WTC11 (cell line): ENCODE results near the gene MAD2L1. TPM values are rescaled to one million over a fixed set of nuclear protein-coding genes. Genes with fewer than 3 reads are reported as not detected.

ENCODE experiments used
- ATAC-seq: fragments of 200-7000 bp; cut with Tn5 transposase; 2 replicates; pipeline ENCODE4 v1.10.0; 2021; ENCODE audit warnings: mild to moderate bottlenecking, moderate library complexity
- CTCF ChIA-PET: fragments of 300-600 bp; sonication (Branson Sonifier 250); formaldehyde crosslinking; loops from one replicate; lab custom pipeline; 2021; ENCODE audit warnings: antibody characterized with exemption; lab: Charles Lee
- POLR2A ChIA-PET: fragments of 350-600 bp; sonication (Branson Sonifier 250); formaldehyde crosslinking; loops from one replicate; lab custom pipeline; 2021; ENCODE audit warnings: antibody characterized with exemption; lab: Charles Lee
- DNase-seq: peaks from one replicate; pipeline ENCODE4 v3.0.0; 2021; ENCODE audit warnings: low spot score
- H3K27ac Mint-ChIP-seq: 2 replicates; pipeline ENCODE4 v1.8.0; 2021; ENCODE audit warnings: mixed read lengths
- H3K27me3 Mint-ChIP-seq: 2 replicates; pipeline ENCODE4 v1.8.0; 2021; ENCODE audit warnings: low read depth, mild to moderate bottlenecking, moderate library complexity, mixed read lengths
- H3K36me3 Mint-ChIP-seq: 2 replicates; pipeline ENCODE4 v1.8.0; 2021; ENCODE audit warnings: mixed read lengths
- H3K4me1 Mint-ChIP-seq: 2 replicates; pipeline ENCODE4 v1.8.0; 2022; ENCODE audit warnings: mixed read lengths
- H3K4me3 Mint-ChIP-seq: 2 replicates; pipeline ENCODE4 v1.8.0; 2021; ENCODE audit warnings: mild to moderate bottlenecking, moderate library complexity, mixed read lengths
- H3K9me3 Mint-ChIP-seq: 2 replicates; pipeline ENCODE4 v1.8.0; 2021; ENCODE audit warnings: mixed read lengths
- ATF1 ChIP-seq: sonication (generic); formaldehyde crosslinking; IDR thresholded peaks from 2 replicates; pipeline ENCODE4 v1.8.1; 2023; ENCODE audit warnings: mild to moderate bottlenecking, moderate library complexity, missing genetic modification reagents
- CREB1 ChIP-seq: sonication (generic); formaldehyde crosslinking; IDR thresholded peaks from 2 replicates; pipeline ENCODE4 v1.8.0; 2023; ENCODE audit warnings: mild to moderate bottlenecking, missing genetic modification reagents
- EMX1 ChIP-seq: fragments of 250-450 bp; sonication (Bioruptor Pico); IDR thresholded peaks from 2 replicates; pipeline ENCODE4 v1.8.0; 2021; ENCODE audit warnings: mild to moderate bottlenecking
- ETV6 ChIP-seq: sonication (generic); formaldehyde crosslinking; IDR thresholded peaks from 2 replicates; pipeline ENCODE4 v1.8.1; 2022; ENCODE audit warnings: mild to moderate bottlenecking, missing genetic modification reagents
- GABPB1 ChIP-seq: sonication (generic); formaldehyde crosslinking; IDR thresholded peaks from 2 replicates; pipeline ENCODE4 v1.8.1; 2023; ENCODE audit warnings: mild to moderate bottlenecking, missing genetic modification reagents
- IRF2 ChIP-seq: sonication (generic); formaldehyde crosslinking; IDR thresholded peaks from 2 replicates; pipeline ENCODE4 v1.8.0; 2022; ENCODE audit warnings: low read depth, missing genetic modification reagents, borderline replicate concordance
- MXD4 ChIP-seq: fragments of 250-450 bp; sonication (Bioruptor Pico); IDR thresholded peaks from 2 replicates; pipeline ENCODE4 v1.8.0; 2021; ENCODE audit warnings: mild to moderate bottlenecking, moderate library complexity, borderline replicate concordance
- SMAD4 ChIP-seq: sonication (generic); formaldehyde crosslinking; IDR thresholded peaks from 2 replicates; pipeline ENCODE4 v1.8.0; 2022; ENCODE audit warnings: mild to moderate bottlenecking, missing genetic modification reagents
- ZBTB21 ChIP-seq: sonication (generic); formaldehyde crosslinking; IDR thresholded peaks from 2 replicates; pipeline ENCODE4 v1.8.1; 2023; ENCODE audit warnings: mild to moderate bottlenecking, missing genetic modification reagents, borderline replicate concordance
- ZNF138 ChIP-seq: sonication (generic); formaldehyde crosslinking; conservative IDR thresholded peaks from 2 replicates; pipeline ENCODE4 v1.8.1; 2022; ENCODE audit warnings: mild to moderate bottlenecking, moderate library complexity, missing genetic modification reagents
- ZNF416 ChIP-seq: fragments of 250-450 bp; sonication (Bioruptor Pico); IDR thresholded peaks from 2 replicates; pipeline ENCODE4 v1.9.0; 2021; ENCODE audit warnings: mild to moderate bottlenecking, inconsistent platforms
- total RNA-seq: library from RNA; stranded (reverse); gene quantifications from 3 replicates; pipeline ENCODE4 v1.2.3, GENCODE V29; 2021
- TF ChIP-seq, protein P1 (sequence below): fragments of 250-450 bp; sonication (Bioruptor Pico); IDR thresholded peaks from 2 replicates; pipeline ENCODE4 v1.9.0; 2021; ENCODE audit warnings: mild to moderate bottlenecking
- TF ChIP-seq, protein P2 (sequence below): fragments of 250-450 bp; sonication (Bioruptor Pico); IDR thresholded peaks from 2 replicates; pipeline ENCODE4 v1.9.0; 2021; ENCODE audit warnings: mild to moderate bottlenecking, borderline replicate concordance
- TF ChIP-seq, protein P3 (sequence below): sonication (generic); formaldehyde crosslinking; IDR thresholded peaks from 2 replicates; pipeline ENCODE4 v1.8.1; 2022; ENCODE audit warnings: low read depth, mild to moderate bottlenecking, moderate library complexity, missing genetic modification reagents, borderline replicate concordance
- TF ChIP-seq, protein P4 (sequence below): fragments of 200-600 bp; IDR thresholded peaks from 2 replicates; pipeline ENCODE4 v1.8.0; 2022; ENCODE audit warnings: antibody characterized with exemption
- TF ChIP-seq, protein P5 (sequence below): sonication (generic); formaldehyde crosslinking; IDR thresholded peaks from 2 replicates; pipeline ENCODE4 v1.8.0; 2022; ENCODE audit warnings: missing genetic modification reagents

The MAD2L1 gene
- total RNA-seq, 1 experiment from 2014 or later, result 81.2 TPM

DNA sequence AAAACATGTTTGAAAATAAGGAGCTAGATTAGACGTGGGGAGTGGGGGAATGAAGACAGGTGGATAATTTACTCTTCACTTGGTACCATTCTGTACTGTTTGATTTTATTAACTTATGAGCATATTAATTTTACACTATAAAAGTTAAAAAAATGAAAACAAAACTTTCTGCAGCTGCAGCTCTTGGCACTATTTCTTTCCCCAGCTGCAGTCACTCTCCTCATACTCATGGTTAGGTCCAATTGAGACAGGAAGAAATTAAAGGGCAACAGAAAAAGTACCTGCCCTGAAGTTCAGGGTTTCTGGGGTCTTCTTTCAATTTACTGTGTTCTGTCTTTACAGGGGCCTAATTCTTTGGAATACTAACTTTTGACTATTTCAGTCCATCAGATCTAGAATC, 15.4 kb downstream of the MAD2L1 start (continued):
- TF ChIP-seq, protein P1, sequence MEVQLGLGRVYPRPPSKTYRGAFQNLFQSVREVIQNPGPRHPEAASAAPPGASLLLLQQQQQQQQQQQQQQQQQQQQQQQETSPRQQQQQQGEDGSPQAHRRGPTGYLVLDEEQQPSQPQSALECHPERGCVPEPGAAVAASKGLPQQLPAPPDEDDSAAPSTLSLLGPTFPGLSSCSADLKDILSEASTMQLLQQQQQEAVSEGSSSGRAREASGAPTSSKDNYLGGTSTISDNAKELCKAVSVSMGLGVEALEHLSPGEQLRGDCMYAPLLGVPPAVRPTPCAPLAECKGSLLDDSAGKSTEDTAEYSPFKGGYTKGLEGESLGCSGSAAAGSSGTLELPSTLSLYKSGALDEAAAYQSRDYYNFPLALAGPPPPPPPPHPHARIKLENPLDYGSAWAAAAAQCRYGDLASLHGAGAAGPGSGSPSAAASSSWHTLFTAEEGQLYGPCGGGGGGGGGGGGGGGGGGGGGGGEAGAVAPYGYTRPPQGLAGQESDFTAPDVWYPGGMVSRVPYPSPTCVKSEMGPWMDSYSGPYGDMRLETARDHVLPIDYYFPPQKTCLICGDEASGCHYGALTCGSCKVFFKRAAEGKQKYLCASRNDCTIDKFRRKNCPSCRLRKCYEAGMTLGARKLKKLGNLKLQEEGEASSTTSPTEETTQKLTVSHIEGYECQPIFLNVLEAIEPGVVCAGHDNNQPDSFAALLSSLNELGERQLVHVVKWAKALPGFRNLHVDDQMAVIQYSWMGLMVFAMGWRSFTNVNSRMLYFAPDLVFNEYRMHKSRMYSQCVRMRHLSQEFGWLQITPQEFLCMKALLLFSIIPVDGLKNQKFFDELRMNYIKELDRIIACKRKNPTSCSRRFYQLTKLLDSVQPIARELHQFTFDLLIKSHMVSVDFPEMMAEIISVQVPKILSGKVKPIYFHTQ, result no peak
- TF ChIP-seq CREB1 (CRISPR knock-in tag) (no peak), ZNF138 (no peak), GABPB1 (CRISPR knock-in tag) (no peak), ZBTB21 (CRISPR knock-in tag) (no peak), ZNF416 (CRISPR knock-in tag) (no peak), IRF2 (CRISPR knock-in tag) (no peak), MXD4 (CRISPR knock-in tag) (no peak), SMAD4 (CRISPR knock-in tag) (no peak), EMX1 (CRISPR knock-in tag) (no peak)
- TF ChIP-seq, protein P2, sequence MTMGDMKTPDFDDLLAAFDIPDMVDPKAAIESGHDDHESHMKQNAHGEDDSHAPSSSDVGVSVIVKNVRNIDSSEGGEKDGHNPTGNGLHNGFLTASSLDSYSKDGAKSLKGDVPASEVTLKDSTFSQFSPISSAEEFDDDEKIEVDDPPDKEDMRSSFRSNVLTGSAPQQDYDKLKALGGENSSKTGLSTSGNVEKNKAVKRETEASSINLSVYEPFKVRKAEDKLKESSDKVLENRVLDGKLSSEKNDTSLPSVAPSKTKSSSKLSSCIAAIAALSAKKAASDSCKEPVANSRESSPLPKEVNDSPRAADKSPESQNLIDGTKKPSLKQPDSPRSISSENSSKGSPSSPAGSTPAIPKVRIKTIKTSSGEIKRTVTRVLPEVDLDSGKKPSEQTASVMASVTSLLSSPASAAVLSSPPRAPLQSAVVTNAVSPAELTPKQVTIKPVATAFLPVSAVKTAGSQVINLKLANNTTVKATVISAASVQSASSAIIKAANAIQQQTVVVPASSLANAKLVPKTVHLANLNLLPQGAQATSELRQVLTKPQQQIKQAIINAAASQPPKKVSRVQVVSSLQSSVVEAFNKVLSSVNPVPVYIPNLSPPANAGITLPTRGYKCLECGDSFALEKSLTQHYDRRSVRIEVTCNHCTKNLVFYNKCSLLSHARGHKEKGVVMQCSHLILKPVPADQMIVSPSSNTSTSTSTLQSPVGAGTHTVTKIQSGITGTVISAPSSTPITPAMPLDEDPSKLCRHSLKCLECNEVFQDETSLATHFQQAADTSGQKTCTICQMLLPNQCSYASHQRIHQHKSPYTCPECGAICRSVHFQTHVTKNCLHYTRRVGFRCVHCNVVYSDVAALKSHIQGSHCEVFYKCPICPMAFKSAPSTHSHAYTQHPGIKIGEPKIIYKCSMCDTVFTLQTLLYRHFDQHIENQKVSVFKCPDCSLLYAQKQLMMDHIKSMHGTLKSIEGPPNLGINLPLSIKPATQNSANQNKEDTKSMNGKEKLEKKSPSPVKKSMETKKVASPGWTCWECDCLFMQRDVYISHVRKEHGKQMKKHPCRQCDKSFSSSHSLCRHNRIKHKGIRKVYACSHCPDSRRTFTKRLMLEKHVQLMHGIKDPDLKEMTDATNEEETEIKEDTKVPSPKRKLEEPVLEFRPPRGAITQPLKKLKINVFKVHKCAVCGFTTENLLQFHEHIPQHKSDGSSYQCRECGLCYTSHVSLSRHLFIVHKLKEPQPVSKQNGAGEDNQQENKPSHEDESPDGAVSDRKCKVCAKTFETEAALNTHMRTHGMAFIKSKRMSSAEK (CRISPR knock-in tag), result no peak
- TF ChIP-seq, protein P3, sequence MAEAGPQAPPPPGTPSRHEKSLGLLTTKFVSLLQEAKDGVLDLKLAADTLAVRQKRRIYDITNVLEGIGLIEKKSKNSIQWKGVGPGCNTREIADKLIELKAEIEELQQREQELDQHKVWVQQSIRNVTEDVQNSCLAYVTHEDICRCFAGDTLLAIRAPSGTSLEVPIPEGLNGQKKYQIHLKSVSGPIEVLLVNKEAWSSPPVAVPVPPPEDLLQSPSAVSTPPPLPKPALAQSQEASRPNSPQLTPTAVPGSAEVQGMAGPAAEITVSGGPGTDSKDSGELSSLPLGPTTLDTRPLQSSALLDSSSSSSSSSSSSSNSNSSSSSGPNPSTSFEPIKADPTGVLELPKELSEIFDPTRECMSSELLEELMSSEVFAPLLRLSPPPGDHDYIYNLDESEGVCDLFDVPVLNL, result no peak

DNA sequence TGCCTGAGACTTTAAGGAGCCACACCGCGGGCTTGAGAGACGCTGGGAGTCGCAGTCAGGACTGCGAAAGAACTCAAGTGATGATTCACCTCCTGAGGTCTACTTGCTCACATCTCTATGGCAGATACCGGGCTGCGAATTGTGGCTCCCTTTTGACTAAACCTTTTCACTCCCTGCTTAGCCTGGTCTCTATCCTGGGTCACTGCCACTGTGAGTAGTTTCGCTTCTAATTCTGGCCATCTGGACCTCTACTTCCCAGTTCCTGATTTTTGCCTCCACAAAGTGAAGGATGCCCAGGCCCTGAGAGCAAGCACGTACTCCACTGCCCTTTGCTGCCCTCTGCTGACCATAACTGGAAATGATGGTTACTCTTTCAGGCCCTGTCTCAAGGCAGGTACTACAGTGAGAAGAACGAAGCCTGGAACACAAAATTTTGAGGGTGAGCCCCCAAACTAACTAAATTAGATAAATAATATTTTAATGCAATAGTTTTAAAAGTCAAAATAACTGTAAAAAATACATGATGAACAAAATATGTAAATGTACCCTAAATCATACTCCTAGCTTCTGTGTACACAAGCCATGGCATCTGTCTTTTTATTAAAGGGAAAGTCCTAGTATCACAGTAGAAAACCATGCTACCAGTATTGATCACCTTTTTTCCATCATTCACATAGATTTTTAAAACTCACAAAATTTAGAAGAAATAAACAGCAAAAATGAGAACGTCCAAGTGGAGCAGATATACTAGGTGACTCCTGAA, 16.7 kb downstream of the MAD2L1 start:
- ATAC-seq (peak; percentile 93), DNase-seq (peak; percentile 85)
- H3K27ac Mint-ChIP-seq, result peak overlapping the region; percentile 51; the same call in 1 of the 2 replicates
- H3K36me3 Mint-ChIP-seq, result peaks cover under 1% of the 10 kb centered on the region; the same call in 1 of the 2 replicates
- H3K4me1 Mint-ChIP-seq, result peaks cover 11% of the 10 kb centered on the region
- peak overlapping the region; percentile 14; the same call in 1 of the 2 replicates for H3K4me3 Mint-ChIP-seq
- CTCF ChIA-PET, result interaction anchor here (2.5 kb wide), 1 partner anchor 421 kb away, joined by 10 read pairs; the partner anchor contains the start of gene PDE5A
- no peaks in the 10 kb centered on the region for H3K27me3 Mint-ChIP-seq
- no peaks in the 10 kb centered on the region for H3K9me3 Mint-ChIP-seq
- POLR2A ChIA-PET, result no interaction called here
- TF ChIP-seq ATF1 (CRISPR knock-in tag) (no peak), ETV6 (0 out of 2 replicates have a peak, but pooled peaks have one; percentile 30)
- TF ChIP-seq, protein P4, sequence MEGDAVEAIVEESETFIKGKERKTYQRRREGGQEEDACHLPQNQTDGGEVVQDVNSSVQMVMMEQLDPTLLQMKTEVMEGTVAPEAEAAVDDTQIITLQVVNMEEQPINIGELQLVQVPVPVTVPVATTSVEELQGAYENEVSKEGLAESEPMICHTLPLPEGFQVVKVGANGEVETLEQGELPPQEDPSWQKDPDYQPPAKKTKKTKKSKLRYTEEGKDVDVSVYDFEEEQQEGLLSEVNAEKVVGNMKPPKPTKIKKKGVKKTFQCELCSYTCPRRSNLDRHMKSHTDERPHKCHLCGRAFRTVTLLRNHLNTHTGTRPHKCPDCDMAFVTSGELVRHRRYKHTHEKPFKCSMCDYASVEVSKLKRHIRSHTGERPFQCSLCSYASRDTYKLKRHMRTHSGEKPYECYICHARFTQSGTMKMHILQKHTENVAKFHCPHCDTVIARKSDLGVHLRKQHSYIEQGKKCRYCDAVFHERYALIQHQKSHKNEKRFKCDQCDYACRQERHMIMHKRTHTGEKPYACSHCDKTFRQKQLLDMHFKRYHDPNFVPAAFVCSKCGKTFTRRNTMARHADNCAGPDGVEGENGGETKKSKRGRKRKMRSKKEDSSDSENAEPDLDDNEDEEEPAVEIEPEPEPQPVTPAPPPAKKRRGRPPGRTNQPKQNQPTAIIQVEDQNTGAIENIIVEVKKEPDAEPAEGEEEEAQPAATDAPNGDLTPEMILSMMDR, result peak; percentile 71
- TF ChIP-seq, protein P5, sequence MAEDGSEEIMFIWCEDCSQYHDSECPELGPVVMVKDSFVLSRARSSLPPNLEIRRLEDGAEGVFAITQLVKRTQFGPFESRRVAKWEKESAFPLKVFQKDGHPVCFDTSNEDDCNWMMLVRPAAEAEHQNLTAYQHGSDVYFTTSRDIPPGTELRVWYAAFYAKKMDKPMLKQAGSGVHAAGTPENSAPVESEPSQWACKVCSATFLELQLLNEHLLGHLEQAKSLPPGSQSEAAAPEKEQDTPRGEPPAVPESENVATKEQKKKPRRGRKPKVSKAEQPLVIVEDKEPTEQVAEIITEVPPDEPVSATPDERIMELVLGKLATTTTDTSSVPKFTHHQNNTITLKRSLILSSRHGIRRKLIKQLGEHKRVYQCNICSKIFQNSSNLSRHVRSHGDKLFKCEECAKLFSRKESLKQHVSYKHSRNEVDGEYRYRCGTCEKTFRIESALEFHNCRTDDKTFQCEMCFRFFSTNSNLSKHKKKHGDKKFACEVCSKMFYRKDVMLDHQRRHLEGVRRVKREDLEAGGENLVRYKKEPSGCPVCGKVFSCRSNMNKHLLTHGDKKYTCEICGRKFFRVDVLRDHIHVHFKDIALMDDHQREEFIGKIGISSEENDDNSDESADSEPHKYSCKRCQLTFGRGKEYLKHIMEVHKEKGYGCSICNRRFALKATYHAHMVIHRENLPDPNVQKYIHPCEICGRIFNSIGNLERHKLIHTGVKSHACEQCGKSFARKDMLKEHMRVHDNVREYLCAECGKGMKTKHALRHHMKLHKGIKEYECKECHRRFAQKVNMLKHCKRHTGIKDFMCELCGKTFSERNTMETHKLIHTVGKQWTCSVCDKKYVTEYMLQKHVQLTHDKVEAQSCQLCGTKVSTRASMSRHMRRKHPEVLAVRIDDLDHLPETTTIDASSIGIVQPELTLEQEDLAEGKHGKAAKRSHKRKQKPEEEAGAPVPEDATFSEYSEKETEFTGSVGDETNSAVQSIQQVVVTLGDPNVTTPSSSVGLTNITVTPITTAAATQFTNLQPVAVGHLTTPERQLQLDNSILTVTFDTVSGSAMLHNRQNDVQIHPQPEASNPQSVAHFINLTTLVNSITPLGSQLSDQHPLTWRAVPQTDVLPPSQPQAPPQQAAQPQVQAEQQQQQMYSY (CRISPR knock-in tag), result 0 out of 2 replicates have a peak, but pooled peaks have one; percentile 14
